Uterus (tissue), 2 donors: Measurements from ENCODE around the gene SPCS1.

ENCODE experiments used
- POLR2A ChIP-seq, 2 donors: fragments of 450-650 bp; IDR thresholded peaks; one replicate each; pipeline ENCODE4 v1.6.1; 2016; ENCODE audit warnings: antibody characterized with exemption in 2 of 2, mild to moderate bottlenecking in 1 of 2, moderate library complexity in 1 of 2
- TF ChIP-seq, protein P1 (sequence below), 4 experiments: fragments of 200-600 bp in 2 of 4; fragments of 450-650 bp in 2 of 4; sonication (generic) in 2 of 4; IDR thresholded peaks; one replicate each; pipeline ENCODE4 v1.5.1; 2016 to 2019; ENCODE audit warnings: antibody characterized with exemption in 4 of 4, mild to moderate bottlenecking in 2 of 4, moderate library complexity in 1 of 4

DNA sequence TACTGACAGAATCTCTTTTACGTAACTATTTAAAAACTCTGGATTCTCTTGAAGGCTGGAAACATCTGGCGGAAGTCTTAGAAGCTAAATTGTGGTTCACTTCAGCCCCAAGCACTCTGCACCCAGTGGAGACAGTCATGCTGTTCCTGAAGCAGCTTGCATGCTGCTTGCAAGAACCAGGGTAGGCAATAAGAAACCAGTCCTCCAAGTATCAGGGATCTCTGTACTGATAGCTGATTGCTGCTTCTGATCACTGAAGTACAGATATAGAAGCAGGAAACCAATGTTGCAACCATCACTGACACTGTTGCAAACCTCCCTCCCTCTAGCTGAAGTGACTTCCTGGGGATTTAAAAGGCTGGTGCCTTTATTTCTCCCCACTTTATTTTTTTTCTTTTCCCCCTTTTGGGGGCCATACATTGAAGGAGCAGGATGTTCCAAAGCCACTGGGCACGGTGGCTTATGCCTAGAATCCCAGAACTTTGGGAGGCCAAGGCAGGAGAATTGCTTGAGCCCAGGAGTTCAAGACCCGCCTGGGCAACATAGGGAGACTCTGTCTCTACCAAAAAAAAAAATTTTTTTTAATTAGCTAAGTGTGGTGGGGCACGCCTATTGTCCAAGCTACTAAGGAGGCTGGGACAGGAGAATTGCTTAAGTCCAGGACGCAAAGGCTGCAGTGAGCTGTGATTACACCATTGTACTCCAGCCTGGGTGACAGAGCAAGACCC, 15.3 kb downstream of the SPCS1 start:
- TF ChIP-seq, protein P1, sequence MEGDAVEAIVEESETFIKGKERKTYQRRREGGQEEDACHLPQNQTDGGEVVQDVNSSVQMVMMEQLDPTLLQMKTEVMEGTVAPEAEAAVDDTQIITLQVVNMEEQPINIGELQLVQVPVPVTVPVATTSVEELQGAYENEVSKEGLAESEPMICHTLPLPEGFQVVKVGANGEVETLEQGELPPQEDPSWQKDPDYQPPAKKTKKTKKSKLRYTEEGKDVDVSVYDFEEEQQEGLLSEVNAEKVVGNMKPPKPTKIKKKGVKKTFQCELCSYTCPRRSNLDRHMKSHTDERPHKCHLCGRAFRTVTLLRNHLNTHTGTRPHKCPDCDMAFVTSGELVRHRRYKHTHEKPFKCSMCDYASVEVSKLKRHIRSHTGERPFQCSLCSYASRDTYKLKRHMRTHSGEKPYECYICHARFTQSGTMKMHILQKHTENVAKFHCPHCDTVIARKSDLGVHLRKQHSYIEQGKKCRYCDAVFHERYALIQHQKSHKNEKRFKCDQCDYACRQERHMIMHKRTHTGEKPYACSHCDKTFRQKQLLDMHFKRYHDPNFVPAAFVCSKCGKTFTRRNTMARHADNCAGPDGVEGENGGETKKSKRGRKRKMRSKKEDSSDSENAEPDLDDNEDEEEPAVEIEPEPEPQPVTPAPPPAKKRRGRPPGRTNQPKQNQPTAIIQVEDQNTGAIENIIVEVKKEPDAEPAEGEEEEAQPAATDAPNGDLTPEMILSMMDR (IDR thresholded peaks at IDR 0.05), result no peak
- no peak for TF ChIP-seq POLR2A (IDR thresholded peaks at IDR 0.05)
